ENCODE results near the gene CCDC170.
"Not testable (repeated sequence)": the region's sequence is repeated elsewhere in the genome, so short reads cannot be mapped to it uniquely, and the experiment has no call there.

The CCDC170 gene

DNA sequence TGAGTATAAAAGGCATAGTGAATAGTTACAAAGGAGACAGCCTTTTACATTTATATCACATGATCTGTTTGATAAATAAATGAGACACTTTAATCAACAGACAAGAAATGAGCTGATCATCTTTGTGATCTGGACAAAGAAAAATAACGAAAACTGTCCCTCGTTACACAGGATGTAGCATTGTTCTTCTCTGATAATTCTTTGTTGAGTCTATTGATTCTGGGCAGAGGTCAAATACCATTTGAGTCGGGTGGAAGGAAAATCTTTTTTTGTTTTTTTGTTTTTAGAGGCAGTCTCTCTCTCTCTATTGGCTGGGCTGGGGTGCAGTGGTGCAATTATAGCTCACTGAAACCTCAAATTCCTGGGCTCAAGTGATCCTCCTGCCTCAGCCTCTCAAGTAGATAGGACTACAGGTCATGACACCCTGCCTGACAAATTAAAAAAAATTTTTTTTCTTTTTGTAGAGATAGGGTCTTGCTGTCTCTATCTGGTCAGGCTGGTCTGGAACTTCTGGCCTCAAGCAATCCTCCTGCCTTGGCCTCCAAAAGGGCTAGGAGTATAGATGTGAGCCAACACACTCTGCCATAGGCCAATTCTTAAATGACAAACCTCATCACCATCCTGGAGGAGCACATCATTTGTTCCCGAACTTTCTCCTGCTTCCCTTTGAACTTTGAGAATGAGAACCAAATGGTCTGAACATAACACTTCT is 41.8 kb downstream of the CCDC170 start:
- no peak for DNase-seq
- in situ Hi-C loops (cut with HindIII; ENCODE audit: low pct_ligation_motif_present, low pct_unique_long_range_greater_than_20kb, low sequenced_read_pairs) = no loop called here

DNA sequence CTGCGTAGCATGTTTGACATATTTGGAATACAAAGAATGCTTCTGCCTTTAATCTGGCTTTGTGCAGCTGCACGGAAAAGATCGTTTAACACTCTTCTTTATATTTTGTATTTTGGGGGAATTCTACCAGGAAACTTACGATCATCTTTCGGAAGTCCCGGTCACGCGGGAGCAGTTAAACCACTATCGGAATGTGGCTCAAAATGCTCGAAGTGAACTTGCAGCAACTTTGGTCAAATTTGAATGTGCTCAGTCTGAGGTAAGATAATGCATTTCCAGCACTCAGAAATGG is 42.3 kb downstream of the CCDC170 start:
- in situ Hi-C loops (cut with HindIII; ENCODE audit: low pct_ligation_motif_present, low pct_unique_long_range_greater_than_20kb, low sequenced_read_pairs) = no loop called here

DNA sequence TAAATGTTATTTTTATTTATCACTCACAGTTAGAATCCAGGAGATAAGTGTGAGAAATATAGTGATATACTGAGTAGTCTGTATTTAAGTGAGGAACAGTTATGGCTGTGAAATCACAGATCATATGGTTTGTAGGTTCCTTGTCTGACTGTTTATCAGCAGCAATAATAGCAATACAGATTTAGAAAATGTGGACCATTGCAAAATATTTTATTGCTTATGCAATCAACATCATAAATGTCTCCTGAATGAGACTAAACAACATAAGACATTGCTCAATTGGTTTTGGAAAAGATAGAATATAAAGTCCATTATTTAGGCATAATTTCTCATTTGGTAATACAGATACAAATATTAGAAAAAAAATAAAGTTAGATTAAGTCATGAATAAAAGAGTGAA is 43.7 kb downstream of the CCDC170 start:
- in situ Hi-C loops (cut with HindIII; ENCODE audit: low pct_ligation_motif_present, low pct_unique_long_range_greater_than_20kb, low sequenced_read_pairs) = no loop called here

More for the DNA sequence above, 42.3 kb downstream of the CCDC170 start:
- DNase-seq = no peak

DNA sequence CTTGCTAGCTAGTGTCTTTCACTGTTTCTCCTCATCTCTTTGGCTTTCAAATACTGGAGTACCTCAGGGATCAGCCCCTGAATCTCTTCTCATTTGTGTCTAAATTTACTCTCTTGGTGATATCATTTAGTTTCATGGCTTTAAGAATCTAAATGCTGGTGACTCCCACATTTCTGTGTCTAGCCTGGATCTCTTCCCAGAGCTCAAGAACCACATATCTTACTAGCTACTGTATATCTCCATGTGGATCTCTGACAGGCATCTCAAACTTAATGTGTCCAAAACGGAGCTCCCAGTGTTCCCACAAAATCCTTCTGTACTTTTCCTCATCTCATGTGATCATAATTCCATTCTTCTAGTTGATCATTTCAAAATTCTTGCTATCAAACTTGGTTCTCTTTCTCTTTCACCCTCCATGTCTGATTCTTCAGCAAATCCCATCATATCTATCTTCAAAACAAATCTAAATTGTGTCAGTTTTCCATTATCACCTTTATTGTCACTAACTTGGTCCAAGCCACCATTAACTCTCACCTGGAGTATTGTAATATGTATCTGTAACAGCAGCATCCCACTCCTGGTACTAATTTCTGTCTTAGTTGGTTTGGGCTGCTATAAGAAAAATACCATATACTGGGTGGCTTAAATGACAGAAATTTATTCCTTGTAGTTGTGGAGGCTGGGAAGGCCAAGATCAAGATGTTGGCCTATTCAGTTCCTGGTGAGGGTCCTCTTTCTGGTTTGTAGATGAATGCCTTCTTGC is 45.9 kb downstream of the CCDC170 start:
- in situ Hi-C loops (cut with HindIII; ENCODE audit: low pct_ligation_motif_present, low pct_unique_long_range_greater_than_20kb, low sequenced_read_pairs) = no loop called here
- no peak for DNase-seq

More for the DNA sequence above, 43.7 kb downstream of the CCDC170 start:
- DNase-seq = no peak

DNA sequence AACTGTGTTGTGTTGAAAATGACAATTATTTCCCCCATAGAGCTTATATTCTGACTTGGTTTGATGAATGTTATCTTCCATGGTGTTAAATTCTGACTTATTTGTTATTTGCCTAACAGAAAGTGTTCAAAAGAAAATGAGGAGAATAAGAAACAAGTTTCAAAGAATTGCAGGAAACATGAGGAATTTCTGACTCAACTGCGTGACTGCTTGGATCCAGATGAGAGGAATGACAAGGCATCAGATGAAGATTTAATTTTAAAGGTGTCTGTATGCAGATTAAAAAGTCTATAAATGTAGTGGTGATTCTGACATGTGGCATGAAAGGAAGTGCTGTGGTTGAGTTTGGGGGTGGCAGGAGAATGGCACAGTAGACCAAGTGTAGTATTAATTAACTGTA is 50.6 kb downstream of the CCDC170 start:
- no peak for DNase-seq
- in situ Hi-C loops (cut with HindIII; ENCODE audit: low pct_ligation_motif_present, low pct_unique_long_range_greater_than_20kb, low sequenced_read_pairs) = no loop called here

DNA sequence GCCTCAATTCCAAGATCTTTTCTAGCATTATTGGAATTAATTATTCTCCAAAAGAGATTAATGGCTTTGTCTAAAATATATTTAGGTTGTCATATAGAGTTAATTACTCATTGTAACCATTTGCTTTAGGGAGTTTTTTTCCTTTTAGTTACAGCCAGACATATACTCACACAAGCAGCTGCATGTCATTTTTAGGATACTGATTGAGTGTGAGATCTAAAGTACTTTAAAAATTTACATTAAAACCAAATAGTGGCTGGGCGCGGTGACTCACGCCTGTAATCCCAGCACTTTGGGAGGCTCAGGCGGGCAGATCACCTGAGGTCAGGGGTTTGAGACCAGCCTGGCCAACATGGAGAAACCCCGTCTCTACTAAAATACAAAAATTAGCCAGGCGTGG is 51.1 kb downstream of the CCDC170 start:
- DNase-seq = not testable (repeated sequence)

DNA sequence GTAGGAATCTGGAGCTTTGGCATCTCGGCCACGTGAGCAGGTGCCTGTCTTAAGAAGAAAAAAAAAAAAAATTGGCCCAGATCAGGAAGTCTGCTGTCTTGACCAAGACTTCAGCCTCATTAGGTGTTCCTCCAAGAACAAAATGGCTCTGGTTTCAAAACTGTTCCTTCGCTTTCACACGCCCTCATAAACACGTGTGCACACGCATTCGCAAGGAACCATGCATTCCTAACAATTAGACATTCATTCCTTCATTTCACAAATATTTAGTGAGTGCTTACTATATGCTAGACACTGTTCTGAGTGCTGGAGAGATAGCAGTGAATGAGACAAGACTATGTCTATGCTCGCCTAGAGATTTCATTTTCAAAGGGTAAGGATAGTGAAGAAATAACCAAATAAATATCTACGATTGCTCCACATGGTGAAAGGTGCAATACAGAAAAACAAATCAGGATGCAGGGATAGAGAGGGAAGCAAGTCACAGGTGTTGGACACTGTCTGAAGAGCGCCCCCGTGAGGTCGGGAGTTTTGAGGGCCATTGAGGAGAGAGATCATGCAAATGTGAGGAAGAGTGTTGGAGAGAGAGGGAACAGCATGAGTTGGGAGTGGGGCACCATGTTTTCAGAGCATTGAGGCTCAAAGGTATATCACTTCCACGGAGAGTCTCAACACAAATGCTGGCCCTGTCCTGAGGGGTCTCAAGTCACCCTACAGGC is 53.3 kb downstream of the CCDC170 start:
- in situ Hi-C loops (cut with HindIII; ENCODE audit: low pct_ligation_motif_present, low pct_unique_long_range_greater_than_20kb, low sequenced_read_pairs) = no loop called here
- DNase-seq = no peak

More for the DNA sequence above, 51.1 kb downstream of the CCDC170 start:
- in situ Hi-C loops (cut with HindIII; ENCODE audit: low pct_ligation_motif_present, low pct_unique_long_range_greater_than_20kb, low sequenced_read_pairs) = not testable (repeated sequence)

DNA sequence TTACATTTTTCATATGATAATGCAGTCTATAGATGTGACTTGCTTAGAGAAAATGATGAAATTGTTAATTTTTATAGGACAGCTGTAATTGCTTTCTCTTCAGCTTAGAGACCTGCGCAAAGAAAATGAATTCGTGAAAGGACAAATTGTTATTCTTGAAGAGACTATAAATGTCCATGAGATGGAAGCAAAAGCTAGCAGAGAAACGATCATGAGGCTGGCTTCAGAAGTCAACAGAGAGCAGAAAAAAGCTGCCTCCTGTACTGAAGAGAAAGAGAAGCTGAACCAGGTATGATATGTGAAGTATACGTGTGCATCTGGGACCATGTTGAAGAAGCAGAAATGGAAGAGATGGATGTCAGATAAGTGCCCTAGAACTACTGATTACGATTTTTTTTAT is 54.4 kb downstream of the CCDC170 start:
- in situ Hi-C loops (cut with HindIII; ENCODE audit: low pct_ligation_motif_present, low pct_unique_long_range_greater_than_20kb, low sequenced_read_pairs) = no loop called here

DNA sequence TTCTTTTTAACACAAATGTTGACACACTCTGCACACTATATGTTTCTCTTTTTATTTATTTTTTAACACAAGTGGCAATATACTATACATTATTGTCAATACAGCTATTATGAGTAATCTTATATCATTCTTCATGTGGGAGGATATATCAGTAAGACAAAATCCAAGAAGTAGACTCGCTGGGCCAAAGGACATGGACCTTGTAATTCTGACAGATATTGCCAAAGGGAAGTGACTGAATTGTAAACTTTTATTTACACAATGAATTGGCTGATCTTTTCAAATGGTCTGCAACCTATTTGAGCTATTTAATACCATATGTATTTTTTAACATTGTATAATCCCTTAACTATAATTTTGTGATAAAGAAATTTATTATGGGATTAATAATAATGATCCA is 56.0 kb downstream of the CCDC170 start:
- in situ Hi-C loops (cut with HindIII; ENCODE audit: low pct_ligation_motif_present, low pct_unique_long_range_greater_than_20kb, low sequenced_read_pairs) = no loop called here
- DNase-seq = no peak

More for the DNA sequence above, 54.4 kb downstream of the CCDC170 start:
- no peak for DNase-seq

DNA sequence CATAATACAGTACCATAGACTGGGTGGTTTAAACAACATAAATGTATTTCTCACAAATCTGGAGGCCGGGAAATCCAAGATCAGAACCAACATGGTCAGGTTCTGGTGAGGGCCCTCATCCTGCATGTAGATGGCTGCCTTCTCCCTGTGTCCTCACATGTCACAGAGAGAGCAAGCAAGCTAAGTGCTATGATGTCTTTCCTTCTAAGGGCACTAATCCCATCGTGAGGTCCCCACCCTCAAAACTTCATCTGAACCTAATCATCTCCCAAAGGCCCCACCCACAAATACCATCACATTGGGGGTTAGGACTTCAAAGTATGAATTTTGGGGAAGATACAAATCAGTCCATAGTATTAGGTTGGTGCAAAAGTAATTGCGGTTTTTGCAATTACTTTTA is 56.8 kb downstream of the CCDC170 start:
- no peak for DNase-seq
- in situ Hi-C loops (cut with HindIII; ENCODE audit: low pct_ligation_motif_present, low pct_unique_long_range_greater_than_20kb, low sequenced_read_pairs) = no loop called here

DNA sequence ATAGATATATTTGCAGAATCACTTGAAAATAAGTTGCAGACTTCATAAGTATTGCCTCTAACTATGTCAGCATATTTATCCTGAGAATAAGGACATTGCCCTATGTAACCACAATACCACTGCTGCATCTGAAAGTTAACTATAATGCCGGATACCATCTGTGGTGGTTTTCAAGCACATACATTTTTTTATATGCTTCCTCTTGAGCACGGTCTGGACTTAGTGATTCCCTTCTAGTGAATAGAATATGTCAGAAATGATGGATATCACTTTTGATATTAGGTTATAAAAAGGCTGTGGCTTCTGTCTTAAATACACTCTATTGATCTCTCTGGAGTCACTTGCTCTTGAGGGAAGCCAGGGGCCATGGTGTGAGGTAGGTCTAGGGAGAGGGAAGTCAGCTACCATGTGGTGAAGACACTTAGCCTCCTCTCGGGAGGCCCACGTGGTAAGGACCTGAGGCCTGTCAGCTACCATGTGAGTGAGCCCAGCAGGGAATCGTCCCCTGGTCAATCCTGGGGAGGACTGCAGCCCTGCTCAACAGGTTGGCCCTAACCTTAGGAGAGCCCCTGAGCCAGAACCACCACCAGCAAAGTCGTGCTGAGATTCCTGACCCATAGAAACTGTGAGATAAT is 57.5 kb downstream of the CCDC170 start:
- no peak for DNase-seq
- in situ Hi-C loops (cut with HindIII; ENCODE audit: low pct_ligation_motif_present, low pct_unique_long_range_greater_than_20kb, low sequenced_read_pairs) = no loop called here

DNA sequence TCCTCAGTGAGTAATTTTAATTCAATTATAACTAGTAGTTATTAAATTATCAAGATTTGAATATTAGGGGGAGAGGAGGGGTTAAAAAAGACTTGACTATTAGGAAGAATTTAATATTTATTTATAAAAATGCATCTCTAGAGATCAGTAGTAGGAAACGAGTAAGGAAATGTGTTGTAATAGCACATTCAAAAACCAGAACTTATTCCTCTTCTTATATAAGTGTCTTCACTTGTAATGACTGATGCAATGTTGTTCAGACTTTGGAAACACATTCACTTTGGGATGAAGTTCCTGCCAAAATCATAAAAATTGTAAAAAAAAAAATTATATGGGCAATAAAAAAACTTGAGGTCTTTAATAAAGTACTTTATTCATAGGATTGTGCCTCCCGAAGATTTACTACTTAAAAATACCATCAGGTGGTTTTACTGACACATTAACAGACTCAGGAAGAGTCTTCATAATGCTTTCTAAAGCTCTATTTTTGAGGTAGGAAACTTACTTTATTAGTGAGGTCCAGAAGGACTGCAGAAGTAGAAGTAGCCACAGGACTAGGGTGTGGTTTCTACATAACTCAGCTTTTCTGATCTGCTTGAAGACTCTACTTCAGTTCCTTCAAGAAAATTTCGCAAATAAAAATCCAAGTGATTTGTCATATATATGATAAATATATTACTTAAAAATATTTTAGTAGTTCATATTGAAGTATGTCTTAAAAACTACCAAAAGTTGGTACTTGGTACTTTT is 59.8 kb downstream of the CCDC170 start:
- DNase-seq = no peak
- in situ Hi-C loops (cut with HindIII; ENCODE audit: low pct_ligation_motif_present, low pct_unique_long_range_greater_than_20kb, low sequenced_read_pairs) = no loop called here

DNA sequence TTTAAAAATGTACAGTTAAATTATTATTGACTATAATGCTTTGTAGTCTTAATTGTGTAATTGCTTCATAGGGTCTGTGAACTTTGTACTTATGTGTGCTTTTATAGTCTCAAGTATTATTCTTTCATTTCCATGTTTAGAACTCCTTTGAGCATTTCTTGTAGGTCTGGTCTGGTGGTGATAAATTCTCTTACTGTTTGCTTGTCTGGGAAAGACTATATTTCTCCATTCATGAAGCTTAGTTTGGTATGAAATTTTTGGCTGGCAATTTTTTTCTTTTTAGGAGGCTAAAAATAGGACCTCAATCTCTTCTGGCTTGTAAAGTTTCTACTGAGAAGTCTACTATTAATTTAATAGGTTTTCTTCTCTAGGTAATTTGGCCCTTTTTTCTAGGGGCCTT is 67.4 kb downstream of the CCDC170 start:
- in situ Hi-C loops (cut with HindIII; ENCODE audit: low pct_ligation_motif_present, low pct_unique_long_range_greater_than_20kb, low sequenced_read_pairs) = no loop called here
- no peak for DNase-seq

DNA sequence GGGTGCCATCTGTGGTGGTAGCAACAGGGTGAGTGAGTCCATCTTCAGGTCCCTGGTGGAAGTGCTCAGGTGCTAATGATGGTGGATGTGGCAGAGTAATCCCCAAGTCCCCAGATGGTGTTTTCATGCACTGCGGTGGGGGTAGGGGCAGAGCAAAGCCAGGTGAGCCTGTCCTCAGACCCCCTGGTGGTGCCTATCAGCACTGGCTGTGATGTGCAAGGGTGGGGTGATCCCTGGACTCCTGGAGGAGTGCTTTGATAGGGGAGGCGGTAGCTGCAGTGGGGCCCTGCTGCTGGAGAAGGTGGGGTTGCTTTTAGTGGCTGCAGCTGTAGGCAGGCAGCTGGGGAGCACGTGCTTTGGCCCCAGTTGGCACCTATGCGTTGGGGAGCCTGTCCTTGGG is 70.8 kb downstream of the CCDC170 start:
- DNase-seq = no peak
- in situ Hi-C loops (cut with HindIII; ENCODE audit: low pct_ligation_motif_present, low pct_unique_long_range_greater_than_20kb, low sequenced_read_pairs) = no loop called here

DNA sequence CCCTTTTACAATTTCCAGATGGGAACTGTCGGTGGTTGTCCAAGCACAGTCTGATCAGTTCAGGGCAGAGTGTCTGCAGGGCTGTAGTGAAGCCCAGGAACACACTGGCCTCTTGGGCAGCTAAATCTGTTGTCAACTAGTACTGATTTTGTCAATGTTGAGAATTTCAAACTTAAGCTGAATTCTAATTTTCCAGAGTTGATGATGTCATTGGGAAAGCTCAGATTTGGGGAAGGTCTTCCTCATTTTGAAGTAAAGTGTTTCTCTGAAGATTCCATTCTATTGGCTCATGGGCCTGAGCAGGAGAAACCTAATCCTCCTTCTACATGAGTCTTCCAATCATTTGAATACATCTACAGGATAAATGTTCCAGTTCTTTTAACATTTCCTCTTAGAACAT is 72.1 kb downstream of the CCDC170 start:
- no peak for DNase-seq
- in situ Hi-C loops (cut with HindIII; ENCODE audit: low pct_ligation_motif_present, low pct_unique_long_range_greater_than_20kb, low sequenced_read_pairs) = no loop called here

DNA sequence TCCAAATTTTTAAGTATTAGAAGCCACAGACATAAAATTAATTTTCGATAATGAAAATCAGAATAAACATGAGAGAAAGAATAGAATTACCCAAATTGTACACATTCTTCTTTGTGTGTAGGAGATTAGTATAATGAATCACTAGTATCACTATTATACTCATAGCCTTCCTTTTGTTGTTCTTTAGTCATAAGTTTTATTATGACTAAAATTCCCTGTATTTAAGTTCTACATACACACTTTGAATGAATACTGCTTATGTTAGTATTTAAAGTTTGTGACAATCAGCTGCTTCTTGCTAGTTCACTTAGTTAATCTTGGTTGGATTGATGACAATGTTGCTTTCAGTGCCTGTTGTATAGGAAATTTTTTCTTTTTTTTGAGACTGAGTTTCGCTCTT is 72.7 kb downstream of the CCDC170 start:
- in situ Hi-C loops (cut with HindIII; ENCODE audit: low pct_ligation_motif_present, low pct_unique_long_range_greater_than_20kb, low sequenced_read_pairs) = no loop called here
- DNase-seq = no peak

DNA sequence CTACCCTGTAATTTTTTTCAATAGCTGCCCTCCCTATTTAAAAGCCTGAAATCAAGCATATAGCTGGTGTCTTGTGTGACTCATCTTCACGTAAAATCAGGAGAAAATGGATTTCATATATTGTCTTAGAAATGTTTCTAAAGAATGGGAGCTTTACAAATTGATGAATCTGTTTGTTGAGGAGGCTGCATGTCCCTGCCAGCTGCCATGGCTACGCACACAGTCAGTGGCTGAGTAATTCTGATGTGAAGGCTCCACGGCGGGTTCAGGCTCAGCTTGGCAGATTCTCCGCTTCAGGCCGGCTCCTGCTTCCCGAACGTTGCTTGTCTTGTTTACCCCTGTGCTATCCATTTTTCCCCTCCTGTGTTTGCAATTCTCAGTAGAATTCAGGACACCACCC is 82.8 kb downstream of the CCDC170 start:
- in situ Hi-C loops (cut with HindIII; ENCODE audit: low pct_ligation_motif_present, low pct_unique_long_range_greater_than_20kb, low sequenced_read_pairs) = no loop called here
- DNase-seq = no peak

DNA sequence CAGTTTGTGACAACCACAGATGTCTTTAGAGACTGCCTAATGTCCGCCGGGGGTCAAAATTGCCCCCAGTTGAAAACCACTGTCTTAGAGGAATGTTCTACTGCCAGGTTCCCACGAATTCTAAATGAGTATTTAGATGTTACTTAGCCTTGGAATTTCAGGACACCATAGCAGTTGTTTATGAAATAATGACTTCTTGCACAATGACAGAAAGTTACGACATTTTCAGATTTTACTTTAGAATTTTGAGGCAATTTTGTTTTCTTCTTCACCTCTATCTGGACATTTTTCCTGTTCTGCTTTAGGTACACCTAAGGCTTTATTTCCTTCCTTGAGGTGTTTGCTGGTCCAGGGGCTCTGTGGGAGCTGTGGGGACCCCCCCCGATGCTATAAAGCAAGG is 83.4 kb downstream of the CCDC170 start:
- no peak for DNase-seq
- in situ Hi-C loops (cut with HindIII; ENCODE audit: low pct_ligation_motif_present, low pct_unique_long_range_greater_than_20kb, low sequenced_read_pairs) = no loop called here

DNA sequence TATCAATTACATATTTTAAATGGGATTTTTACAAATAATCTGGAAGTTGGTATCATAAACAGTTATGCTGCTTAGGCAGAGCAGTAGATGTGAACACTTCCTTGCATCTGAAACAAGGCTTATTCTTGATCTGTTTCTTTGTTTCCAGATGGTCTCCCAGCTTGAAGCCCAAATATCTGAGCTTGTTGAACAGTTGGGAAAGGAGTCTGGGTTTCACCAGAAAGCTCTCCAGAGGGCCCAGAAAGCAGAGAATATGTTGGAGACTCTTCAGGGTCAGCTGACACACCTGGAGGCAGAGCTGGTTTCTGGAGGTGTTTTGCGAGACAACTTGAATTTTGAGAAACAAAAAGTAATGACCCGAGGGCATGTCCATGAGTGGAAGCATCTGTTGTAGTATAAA is 91.9 kb downstream of the CCDC170 start:
- in situ Hi-C loops (cut with HindIII; ENCODE audit: low pct_ligation_motif_present, low pct_unique_long_range_greater_than_20kb, low sequenced_read_pairs) = no loop called here
- DNase-seq = no peak

Data from ACHN (cell line).